ENCODE results near the gene CD93.

CD93 gene

DNA sequence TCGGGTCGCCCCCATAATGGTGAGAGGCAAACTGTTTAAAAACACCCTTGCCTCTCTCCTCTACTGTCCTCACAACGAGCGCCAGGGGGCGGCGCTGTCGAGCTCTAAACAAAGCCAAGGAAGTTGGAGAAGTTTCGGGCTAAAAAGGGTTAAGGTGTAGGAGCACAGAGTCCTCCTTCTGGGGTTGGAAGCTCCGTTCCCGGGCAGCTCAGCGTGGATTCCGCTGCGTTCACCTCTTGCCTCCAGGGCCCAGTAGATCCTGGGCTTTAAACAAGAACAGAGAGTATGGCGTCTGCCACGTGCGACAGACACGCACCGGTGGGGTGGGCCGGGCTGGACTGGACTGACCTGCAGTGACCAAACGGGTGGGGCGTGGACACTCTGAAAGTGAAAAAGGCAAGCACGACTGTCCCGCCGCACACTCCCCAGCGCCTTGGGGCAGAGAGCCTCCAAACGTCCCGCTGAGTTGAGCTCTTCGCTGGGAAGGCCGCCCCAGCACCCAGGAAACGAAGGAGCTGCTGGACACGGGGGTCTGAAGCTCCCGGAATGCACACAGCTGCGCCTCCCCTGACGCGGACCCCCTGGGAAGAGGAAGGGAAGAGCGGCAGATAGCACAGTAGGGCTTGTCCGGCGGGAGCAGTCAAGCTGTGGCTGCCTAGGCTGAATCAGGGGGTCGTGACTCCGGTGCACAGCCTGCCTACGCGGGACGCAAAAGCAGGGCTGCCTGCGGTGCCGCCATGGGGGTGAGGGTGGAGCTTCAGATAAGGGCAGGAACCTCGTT, 35.1 kb downstream of the CD93 start:
- peak; percentile 59 for DNase-seq

DNA sequence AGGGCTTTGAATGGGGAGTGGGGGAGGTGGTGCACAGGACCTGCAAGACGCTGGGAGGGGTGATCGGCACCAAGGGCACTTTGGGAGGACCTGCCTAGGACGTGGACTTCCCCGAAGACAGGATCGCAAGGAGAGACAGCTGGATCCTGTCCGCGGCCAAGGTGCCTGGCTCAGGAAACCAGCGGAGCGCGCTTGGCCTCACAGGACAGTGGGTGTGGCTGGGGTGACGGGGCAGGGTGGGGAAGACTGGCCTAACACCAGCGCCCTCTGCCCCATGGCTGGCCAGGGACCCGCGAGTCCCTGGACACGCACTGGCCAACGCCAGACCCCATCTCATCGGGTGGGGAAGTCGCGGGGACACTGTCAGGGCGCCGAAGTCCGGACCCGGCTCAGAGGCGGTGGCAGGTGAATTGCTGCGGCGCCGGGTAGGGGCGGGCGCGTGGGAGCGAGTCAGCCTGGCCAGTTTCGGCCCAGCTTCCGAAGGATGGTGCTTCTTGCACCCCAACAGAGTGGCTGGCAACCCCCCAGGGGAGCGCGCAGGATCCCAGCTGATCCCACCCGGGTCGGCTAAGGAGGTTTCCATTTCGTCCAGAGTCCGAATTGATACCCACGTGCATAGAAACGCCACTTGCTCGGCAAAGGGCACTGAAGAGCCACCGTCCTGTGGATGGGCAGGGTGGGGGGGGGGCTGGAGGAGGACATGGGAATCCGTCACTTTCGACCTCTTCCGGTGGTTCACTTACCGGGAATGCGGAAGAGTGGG, 35.9 kb downstream of the CD93 start:
- no peak for DNase-seq

DNA sequence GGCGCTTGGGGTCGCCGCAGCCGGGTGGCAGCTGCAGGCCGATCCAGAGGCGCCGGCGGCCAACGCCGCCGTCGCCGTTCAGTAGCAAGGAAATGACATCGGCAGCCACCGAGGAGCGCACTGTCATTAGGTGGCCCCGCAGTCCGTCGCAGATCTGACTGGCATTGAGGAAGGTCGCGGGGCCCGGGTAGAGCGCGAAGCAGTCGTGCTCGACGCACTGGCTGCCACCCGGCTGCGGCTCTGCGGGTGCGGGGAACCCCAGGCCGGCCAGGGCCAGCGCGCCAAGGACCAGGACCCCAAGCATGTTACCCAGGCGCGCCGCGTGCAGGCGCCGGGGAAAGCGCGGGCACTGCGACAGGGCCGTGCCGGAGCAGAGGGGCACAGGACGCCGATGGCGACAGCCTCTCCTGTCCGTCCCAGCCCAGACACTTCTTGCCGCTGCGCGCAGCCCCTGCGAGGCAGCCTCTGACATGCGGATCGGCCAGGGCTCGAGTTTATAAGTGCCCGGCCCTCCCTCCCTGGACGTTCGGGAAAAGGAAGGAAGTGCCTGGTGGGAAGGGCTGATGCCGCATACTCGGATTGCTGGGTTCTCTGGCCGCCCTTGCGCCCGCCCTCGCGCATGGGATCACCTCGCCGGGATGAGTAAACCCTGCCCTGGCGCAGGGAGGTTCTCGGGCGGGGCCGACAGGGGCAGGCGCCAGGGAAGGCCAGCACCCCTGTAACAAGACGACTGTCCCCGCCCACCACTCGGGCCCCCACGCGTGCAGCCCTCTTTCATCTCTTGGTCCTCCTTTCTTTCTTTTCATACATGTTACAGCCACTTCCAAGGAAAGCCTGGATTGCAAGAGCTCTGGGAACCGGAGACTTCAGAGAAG, 36.7 kb downstream of the CD93 start, which contains the start of gene THBD:
TSS of gene THBD (minus strand) at position 472 of the 875 bp plus-strand sequence. CDS start at position 304, 168 bp downstream.
- peak; percentile 55 for DNase-seq

- DNase-seq = no peak
Measured at GRCh38 chr20:23048283-23049200, 37.6 kb downstream of the CD93 start.

- DNase-seq = no peak
Measured at GRCh38 chr20:23047738-23048214, 38.3 kb downstream of the CD93 start.

DNA sequence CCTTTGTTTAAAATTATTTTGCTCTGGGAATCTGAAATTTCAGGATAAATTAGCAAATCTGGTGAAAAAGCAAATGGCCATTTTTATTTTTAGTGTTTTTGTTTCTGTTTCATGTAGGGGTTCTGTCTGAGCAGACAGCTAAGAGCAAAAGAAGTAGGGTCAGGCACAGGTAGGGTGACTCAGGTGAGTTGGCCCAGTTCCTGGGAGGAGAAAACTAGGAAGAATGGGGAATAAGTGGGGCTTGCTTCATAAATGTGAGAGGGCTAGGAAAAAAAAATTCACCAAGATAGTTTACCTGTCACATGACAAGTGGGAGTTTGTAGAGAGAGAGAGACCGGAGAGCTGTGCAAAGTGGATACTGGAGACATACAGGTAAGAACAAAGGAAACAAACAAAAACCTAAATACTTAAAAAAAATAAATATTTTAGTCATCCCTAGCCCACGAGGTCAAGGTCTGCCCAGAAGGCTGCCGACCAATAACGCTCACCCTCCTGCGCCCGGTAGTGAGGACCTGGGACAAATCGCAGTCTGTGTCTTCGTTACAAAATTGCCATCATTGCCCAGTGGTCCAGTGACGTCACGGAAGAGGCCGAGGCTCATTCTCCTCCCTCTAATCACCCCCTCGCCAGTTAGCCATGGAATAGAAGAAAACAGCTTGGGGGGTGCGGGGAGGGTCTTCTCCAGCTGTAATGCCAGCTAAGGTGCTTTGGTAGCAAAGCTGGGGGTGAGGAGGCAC, 39.0 kb downstream of the CD93 start:
- no peak for DNase-seq

DNA sequence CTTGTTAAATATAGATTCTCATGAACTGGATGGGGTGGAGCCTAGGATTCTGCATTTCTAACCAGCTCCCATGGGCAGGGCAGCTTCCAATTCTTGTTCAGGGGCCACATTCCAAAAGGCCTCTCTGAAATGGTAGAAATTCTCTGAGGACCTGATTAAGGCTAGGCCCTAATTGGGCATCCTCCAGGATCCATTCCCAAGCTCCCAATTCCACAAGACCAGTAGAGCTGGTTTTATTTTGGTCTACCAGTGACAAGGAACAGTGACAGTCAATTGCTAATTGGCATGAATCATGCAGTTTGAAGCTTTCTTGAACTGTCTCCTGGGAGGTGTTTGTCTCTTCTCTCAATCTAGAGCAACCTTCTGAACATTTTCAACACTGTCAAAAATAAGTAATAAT, 39.7 kb downstream of the CD93 start:
- no peak for DNase-seq

DNA sequence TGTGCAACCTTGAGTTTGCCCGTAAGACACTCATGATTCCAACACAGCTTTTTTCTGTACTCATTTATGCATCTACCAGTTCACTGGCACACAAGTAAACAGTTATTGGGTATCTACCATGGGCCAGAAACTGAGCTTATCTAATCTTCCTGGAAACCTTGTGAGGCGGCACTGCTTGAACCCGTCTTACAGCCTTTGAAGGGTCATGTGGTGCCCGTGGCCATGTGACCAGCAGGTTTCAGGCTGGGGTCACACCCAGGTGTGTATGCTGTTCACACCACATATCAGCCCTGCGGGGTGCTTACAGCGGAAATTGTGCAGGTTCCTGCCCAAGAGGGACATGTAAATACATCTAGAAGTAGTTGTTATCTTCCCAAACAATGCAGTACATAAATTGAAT, 42.7 kb downstream of the CD93 start:
- DNase-seq = no peak

GRCh38 chr20:23042270-23042669, 43.9 kb downstream of the CD93 start:
- no peak for DNase-seq

GRCh38 chr20:23039885-23040508, 46.1 kb downstream of the CD93 start:
- DNase-seq = no peak

DNA sequence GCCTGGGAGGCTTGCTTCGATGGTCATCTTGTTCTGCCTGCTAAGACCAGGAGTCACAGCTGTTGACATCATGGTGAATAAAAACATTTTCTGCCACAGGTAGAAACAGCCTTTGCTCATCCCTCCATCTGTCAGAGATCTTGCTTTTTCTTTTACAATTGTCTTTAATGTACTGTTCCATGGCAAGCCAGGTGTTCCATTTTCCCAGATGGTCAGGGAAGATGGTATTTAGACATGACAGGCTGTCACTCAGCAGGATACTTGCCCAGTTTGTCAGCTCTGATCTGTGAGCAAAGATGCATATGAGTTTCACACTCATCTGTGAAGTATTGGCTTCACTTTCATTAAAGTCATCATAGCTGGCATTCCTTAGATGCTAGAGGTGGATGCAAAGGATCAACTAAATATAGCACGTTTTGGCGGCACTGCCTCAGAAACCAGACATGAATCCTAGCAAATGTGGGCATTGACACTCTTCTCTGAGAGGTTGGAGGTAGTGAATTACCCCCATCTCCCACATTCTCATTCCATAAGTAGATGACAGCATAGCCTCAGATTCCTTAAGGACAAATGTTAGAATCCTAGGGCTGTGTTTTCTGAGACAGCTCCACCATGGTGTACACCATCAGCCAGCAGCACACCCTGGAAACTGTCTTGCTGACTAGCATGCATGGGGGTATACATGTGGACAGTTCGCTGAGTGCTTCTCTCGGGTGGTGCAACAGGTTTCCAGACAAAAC, 46.8 kb downstream of the CD93 start:
- DNase-seq = no peak

DNA sequence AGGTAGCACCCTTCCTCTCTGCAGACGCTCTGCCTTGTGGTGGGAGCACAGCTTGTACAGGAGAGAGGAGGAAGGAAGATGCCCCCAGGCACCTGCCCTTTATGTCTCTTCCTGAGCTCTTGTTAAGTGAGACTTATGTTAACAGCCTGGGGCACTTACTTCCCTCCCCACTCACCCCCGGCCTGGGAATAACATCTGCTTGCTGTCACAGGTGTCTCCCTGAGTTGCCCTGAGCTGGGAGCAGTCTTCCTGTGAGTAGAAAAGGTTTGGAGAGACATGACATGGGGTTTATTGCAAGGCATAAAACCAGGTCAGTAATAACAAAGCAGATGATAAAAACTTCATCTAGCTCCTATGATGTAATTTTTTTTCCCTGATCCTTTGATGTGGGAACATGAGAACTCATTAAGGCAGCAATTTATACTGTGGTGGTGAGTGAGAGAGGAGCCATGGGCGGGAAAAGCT, 49.1 kb downstream of the CD93 start:
- DNase-seq = no peak

- no peak for DNase-seq
Measured at GRCh38 chr20:23036371-23036770, 49.8 kb downstream of the CD93 start.

GRCh38 chr20:23035731-23036130, 50.4 kb downstream of the CD93 start:
- no peak for DNase-seq

DNA sequence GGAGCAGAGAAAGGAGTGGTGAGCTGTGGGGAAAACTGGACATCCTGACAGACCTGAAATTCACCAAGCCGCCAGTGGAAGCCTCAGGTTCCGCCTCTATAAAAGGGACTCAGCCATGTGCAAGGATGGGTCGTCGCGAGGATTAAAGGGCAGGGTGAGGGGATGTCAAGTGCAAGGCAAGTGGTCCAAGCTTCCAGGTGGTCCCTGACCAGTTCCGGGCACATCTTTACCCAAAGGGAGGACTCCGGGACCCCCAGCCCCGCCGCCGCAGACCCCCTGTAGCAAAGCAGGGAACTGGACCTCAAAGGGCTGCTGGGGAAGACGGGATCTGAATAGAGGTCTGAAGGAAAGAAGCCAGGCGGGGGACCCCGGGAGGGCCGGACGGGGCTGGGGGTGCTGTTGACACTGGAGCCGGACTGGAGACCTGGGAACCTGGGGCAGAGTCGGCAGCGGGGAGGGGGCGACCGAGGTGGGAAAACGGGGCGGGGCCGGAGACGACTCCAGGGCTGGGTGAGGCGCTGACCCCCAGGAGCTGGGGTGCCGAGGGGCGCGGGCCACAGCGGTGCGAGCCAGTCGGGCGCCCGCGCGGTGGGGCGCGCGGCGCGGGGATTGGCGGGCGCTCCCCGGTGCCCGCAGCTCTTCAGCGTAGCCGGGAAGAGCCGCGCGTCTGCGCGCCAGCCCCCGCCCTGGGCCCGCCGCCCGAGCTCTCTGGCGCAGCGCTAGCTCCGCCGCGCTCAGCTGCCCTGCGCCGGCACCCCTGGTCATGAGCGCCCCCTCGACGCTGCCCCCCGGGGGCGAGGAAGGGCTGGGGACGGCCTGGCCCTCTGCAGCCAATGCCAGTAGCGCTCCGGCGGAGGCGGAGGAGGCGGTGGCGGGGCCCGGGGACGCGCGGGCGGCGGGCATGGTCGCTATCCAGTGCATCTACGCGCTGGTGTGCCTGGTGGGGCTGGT, 51.1 kb downstream of the CD93 start, which contains the start of gene SSTR4:
TSS of gene SSTR4 (plus strand) at position 592 of the 951 bp plus-strand sequence. CDS start at position 764, 172 bp downstream.
- no peak for DNase-seq

DNA sequence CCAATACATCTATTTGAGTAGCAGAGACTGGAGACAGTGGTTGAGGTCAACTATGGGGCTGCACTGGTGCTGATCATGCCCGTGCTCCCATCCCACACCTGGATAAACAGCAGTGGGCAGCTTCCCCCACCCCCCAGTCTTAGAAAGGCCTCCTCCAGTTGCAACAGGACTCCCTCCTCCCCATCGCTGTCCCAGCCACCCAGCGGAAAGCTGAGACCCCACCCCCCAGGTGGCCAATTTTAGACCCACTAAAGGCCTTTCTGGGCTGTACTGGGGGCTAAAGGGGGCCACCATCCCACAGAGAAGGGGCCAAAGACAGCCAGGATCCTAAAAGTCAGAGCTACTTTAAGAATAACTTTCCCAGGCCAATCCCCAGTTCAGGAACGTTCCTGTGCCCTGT, 52.2 kb downstream of the CD93 start:
- no peak for DNase-seq

- DNase-seq = no peak
Measured at GRCh38 chr20:23032750-23033078, 53.4 kb downstream of the CD93 start.

DNA sequence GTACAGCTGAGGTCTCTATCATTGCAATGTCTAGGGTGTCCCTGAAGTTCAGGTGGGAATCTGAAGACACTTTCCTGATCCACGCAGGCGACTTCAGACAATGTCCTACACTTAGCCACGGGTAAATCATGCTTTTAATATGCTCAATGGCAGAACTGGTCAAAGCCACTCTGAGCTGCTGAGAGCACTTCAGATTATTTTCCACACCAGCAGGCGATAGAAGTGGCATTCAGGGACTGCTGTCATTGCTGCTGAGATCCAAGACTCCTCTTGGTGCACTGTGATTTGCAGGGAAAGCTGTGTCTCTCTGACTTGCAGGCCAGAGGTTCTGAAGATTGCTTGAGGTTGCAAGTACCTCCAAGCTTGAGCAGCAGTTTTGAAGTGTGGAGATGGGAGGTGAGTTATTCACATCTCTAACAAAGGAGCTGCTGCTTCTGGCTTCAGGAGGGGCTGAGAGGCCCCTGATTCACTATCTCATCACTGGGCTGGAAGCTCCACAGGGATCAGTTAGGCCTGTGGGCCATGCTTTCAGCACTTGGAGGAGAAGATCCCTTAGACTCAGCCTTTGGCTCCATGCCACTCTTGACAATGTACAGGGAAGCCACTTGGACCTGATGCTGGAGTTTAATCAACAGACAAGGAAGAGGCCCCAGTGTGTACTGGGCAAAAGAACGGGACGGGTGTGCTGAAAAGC, 53.9 kb downstream of the CD93 start:
- DNase-seq = no peak
